IPS-18a (cell line): Measurements from ENCODE around the gene NSUN3.

ENCODE experiments used
- H3K27ac ChIP-seq: one replicate; pipeline ENCODE4 v1.5.1; 2013; ENCODE audit warnings: low read length
- H3K27me3 ChIP-seq: one replicate; pipeline ENCODE4 v1.6.1; 2013; ENCODE audit warnings: mild to moderate bottlenecking, low read length; ENCODE audit not compliant: control insufficient read depth, insufficient read depth
- H3K36me3 ChIP-seq: one replicate; pipeline ENCODE4 v1.6.1; 2013; ENCODE audit warnings: low read depth, low read length; ENCODE audit not compliant: control insufficient read depth
- H3K4me1 ChIP-seq: one replicate; pipeline ENCODE4 v1.6.1; 2013; ENCODE audit warnings: low read depth, low read length; ENCODE audit not compliant: control insufficient read depth
- H3K4me3 ChIP-seq: one replicate; pipeline ENCODE4 v1.5.1; 2013; ENCODE audit warnings: low read length
- H3K9ac ChIP-seq: one replicate; pipeline ENCODE4 v1.6.1; 2013; ENCODE audit warnings: mild to moderate bottlenecking, low read length, moderate library complexity
- H3K9me3 ChIP-seq: one replicate; pipeline ENCODE4 v1.6.1; 2013; ENCODE audit warnings: low read depth, low read length; ENCODE audit not compliant: control insufficient read depth

Gene NSUN3

GRCh38 chr3:94172695-94173310 is 109.9 kb downstream of the NSUN3 start:
- Histone ChIP-seq H3K4me1 (no peaks in the 10 kb centered on the region), H3K4me3 (no peak overlapping the region), H3K9ac (no peak overlapping the region), H3K36me3 (no peaks in the 10 kb centered on the region), H3K27me3 (no peaks in the 10 kb centered on the region), H3K27ac (no peak overlapping the region), H3K9me3 (no peaks in the 10 kb centered on the region)

GRCh38 chr3:94173673-94174434 is 111.0 kb downstream of the NSUN3 start:
- Histone ChIP-seq H3K9me3 (no peaks in the 10 kb centered on the region), H3K27ac (no peak overlapping the region), H3K36me3 (no peaks in the 10 kb centered on the region), H3K27me3 (no peaks in the 10 kb centered on the region), H3K9ac (no peak overlapping the region), H3K4me1 (no peaks in the 10 kb centered on the region), H3K4me3 (no peak overlapping the region)

- no peak overlapping the region for H3K9ac ChIP-seq
- H3K4me3 ChIP-seq, result no peak overlapping the region
- H3K4me1 ChIP-seq, result no peaks in the 10 kb centered on the region
- no peaks in the 10 kb centered on the region for H3K9me3 ChIP-seq
- no peaks in the 10 kb centered on the region for H3K27me3 ChIP-seq
- no peaks in the 10 kb centered on the region for H3K36me3 ChIP-seq
- no peak overlapping the region for H3K27ac ChIP-seq
Measured at GRCh38 chr3:94175677-94176076, 112.8 kb downstream of the NSUN3 start.

GRCh38 chr3:94176988-94177745 is 114.3 kb downstream of the NSUN3 start:
- Histone ChIP-seq H3K9me3 (no peaks in the 10 kb centered on the region), H3K27ac (no peak overlapping the region), H3K4me3 (no peak overlapping the region), H3K4me1 (no peaks in the 10 kb centered on the region), H3K9ac (no peak overlapping the region), H3K36me3 (no peaks in the 10 kb centered on the region), H3K27me3 (no peaks in the 10 kb centered on the region)
